H9 (cell line): ENCODE data around the gene CISD1. TPM values are rescaled to one million over a fixed set of nuclear protein-coding genes. Genes with fewer than 3 reads are reported as not detected.

Experiments used
- DNase-seq: peaks from one replicate; pipeline ENCODE4 v3.0.0-alpha.2; 2017
- H2AFZ ChIP-seq: one replicate; pipeline ENCODE4 v1.6.1; 2013; ENCODE audit warnings: mild to moderate bottlenecking, low read length, control low read depth, moderate library complexity
- H2AK5ac ChIP-seq: 2 replicates; pipeline ENCODE4 v1.6.1; 2013; ENCODE audit warnings: low read length, control low read depth, mixed read lengths; ENCODE audit not compliant: insufficient read length
- H2BK120ac ChIP-seq: one replicate; pipeline ENCODE4 v1.6.1; 2013; ENCODE audit warnings: low read depth, mild to moderate bottlenecking, low read length, control low read depth, inconsistent platforms; ENCODE audit not compliant: poor library complexity, severe bottlenecking
- H2BK12ac ChIP-seq: 2 replicates; pipeline ENCODE4 v1.6.1; 2013; ENCODE audit warnings: low read length, control low read depth, mixed read lengths, low read depth; ENCODE audit not compliant: insufficient read length
- H2BK15ac ChIP-seq: 2 replicates; pipeline ENCODE4 v1.6.1; 2013; ENCODE audit warnings: low read depth, low read length, control low read depth
- H2BK20ac ChIP-seq: one replicate; pipeline ENCODE4 v1.6.1; 2013; ENCODE audit warnings: low read depth, mild to moderate bottlenecking, low read length, control low read depth, inconsistent platforms; ENCODE audit not compliant: poor library complexity, severe bottlenecking
- H2BK5ac ChIP-seq: 2 replicates; pipeline ENCODE4 v1.6.1; 2013; ENCODE audit warnings: low read length, control low read depth, mixed read lengths; ENCODE audit not compliant: insufficient read length
- H3K14ac ChIP-seq: 2 replicates; pipeline ENCODE4 v1.6.1; 2013; ENCODE audit warnings: low read length, control low read depth; ENCODE audit not compliant: insufficient read depth
- H3K18ac ChIP-seq: 2 replicates; pipeline ENCODE4 v1.6.1; 2013; ENCODE audit warnings: low read depth, mild to moderate bottlenecking, mixed read lengths, low read length, control low read depth; ENCODE audit not compliant: insufficient read length
- H3K23ac ChIP-seq: 2 replicates; pipeline ENCODE4 v1.6.1; 2013; ENCODE audit warnings: low read length, control low read depth, mixed read lengths, low read depth; ENCODE audit not compliant: insufficient read length
- H3K23me2 ChIP-seq: 2 replicates; pipeline ENCODE4 v1.6.1; 2013; ENCODE audit warnings: low read depth, mild to moderate bottlenecking, mixed read lengths, low read length, control low read depth; ENCODE audit not compliant: insufficient read length, poor library complexity, severe bottlenecking
- H3K27ac ChIP-seq: 2 replicates; pipeline ENCODE4 v1.5.1; 2013; ENCODE audit warnings: low read length, control low read depth, mixed read lengths, low read depth; ENCODE audit not compliant: insufficient read length
- H3K27me3 ChIP-seq: 2 replicates; pipeline ENCODE4 v1.6.1; 2013; ENCODE audit warnings: low read length, control low read depth, inconsistent platforms; ENCODE audit not compliant: insufficient read depth
- H3K4ac ChIP-seq: 2 replicates; pipeline ENCODE4 v1.6.1; 2013; ENCODE audit warnings: low read depth, mild to moderate bottlenecking, control low read depth, inconsistent platforms, low read length, moderate library complexity
- H3K4me1 ChIP-seq: 2 replicates; pipeline ENCODE4 v1.6.1; 2013; ENCODE audit warnings: low read length, control low read depth, inconsistent platforms; ENCODE audit not compliant: insufficient read depth
- H3K4me2 ChIP-seq: 2 replicates; pipeline ENCODE4 v1.6.1; 2013; ENCODE audit warnings: low read length, control low read depth, mixed read lengths; ENCODE audit not compliant: insufficient read length, insufficient read depth
- H3K56ac ChIP-seq: 2 replicates; pipeline ENCODE4 v1.6.1; 2013; ENCODE audit warnings: low read depth, mild to moderate bottlenecking, mixed read lengths, low read length, control low read depth; ENCODE audit not compliant: insufficient read length
- H3K79me1 ChIP-seq: 2 replicates; pipeline ENCODE4 v1.6.1; 2013; ENCODE audit warnings: low read depth, mild to moderate bottlenecking, moderate library complexity, low read length, control low read depth, inconsistent platforms; ENCODE audit not compliant: insufficient read depth, poor library complexity, severe bottlenecking
- H3K79me2 ChIP-seq: 2 replicates; pipeline ENCODE4 v1.6.1; 2013; ENCODE audit warnings: low read length, control low read depth, inconsistent platforms; ENCODE audit not compliant: insufficient read depth
- H3K9ac ChIP-seq: 2 replicates; pipeline ENCODE4 v1.6.1; 2013; ENCODE audit warnings: low read length, control low read depth, mixed read lengths; ENCODE audit not compliant: insufficient read length; ENCODE audit errors: extremely low read depth
- H3K9me3 ChIP-seq: one replicate; pipeline ENCODE4 v1.6.1; 2013; ENCODE audit warnings: low read depth, low read length, inconsistent platforms; ENCODE audit not compliant: control insufficient read depth
- H3T11ph ChIP-seq: one replicate; pipeline ENCODE4 v1.6.1; 2013; ENCODE audit warnings: mild to moderate bottlenecking, low read length, control low read depth, inconsistent platforms
- H4K20me1 ChIP-seq: one replicate; pipeline ENCODE4 v1.6.1; 2013; ENCODE audit not compliant: control insufficient read depth, insufficient read length, insufficient read depth
- H4K5ac ChIP-seq: 2 replicates; pipeline ENCODE4 v1.6.1; 2013; ENCODE audit warnings: low read depth, mild to moderate bottlenecking, mixed read lengths, low read length, control low read depth; ENCODE audit not compliant: insufficient read length
- H4K8ac ChIP-seq: replicated peaks from 2 replicates; pipeline ENCODE4 v1.6.1; 2013; ENCODE audit warnings: low read length, control low read depth, mixed read lengths, low read depth; ENCODE audit not compliant: insufficient read length
- H4K91ac ChIP-seq: 2 replicates; pipeline ENCODE4 v1.6.1; 2013; ENCODE audit warnings: low read depth, mild to moderate bottlenecking, moderate library complexity, mixed read lengths, low read length, control low read depth; ENCODE audit not compliant: insufficient read length
- H3K27ac Mint-ChIP-seq, 3 experiments: 2 replicates in 2 of 3; 3 replicates in 1 of 3; pipeline ENCODE4 v1.8.0; 2020 to 2021; ENCODE audit warnings: mixed read lengths in 3 of 3, mild to moderate bottlenecking in 1 of 3, moderate library complexity in 1 of 3
- H3K27me3 Mint-ChIP-seq: 2 replicates; pipeline ENCODE4 v1.8.0; 2021; ENCODE audit warnings: low read depth, mild to moderate bottlenecking, moderate library complexity, mixed read lengths
- H3K36me3 Mint-ChIP-seq, 3 experiments: 2 replicates in 2 of 3; 3 replicates in 1 of 3; pipeline ENCODE4 v1.8.0; 2020 to 2021; ENCODE audit warnings: low read depth in 3 of 3, mixed read lengths in 3 of 3; ENCODE audit not compliant: insufficient read depth in 1 of 3
- H3K4me1 Mint-ChIP-seq, 2 experiments: 2 replicates each; pipeline ENCODE4 v1.8.0; 2020; ENCODE audit warnings: mixed read lengths in 2 of 2
- H3K4me3 Mint-ChIP-seq, 2 experiments: 2 replicates in 1 of 2; 3 replicates in 1 of 2; pipeline ENCODE4 v1.8.0; 2020 to 2021; ENCODE audit warnings: mild to moderate bottlenecking in 2 of 2, mixed read lengths in 2 of 2, moderate library complexity in 1 of 2
- H3K9me3 Mint-ChIP-seq, 2 experiments: 2 replicates in 1 of 2; 3 replicates in 1 of 2; pipeline ENCODE4 v1.8.0; 2020; ENCODE audit warnings: mild to moderate bottlenecking in 2 of 2, mixed read lengths in 2 of 2, moderate library complexity in 1 of 2
- WGBS: extraction: QIAGEN DNeasy Blood & Tissue Kit; methylation state at CpG from one replicate; pipeline ENCODE4 v1.1.7; 2013; ENCODE audit warnings: missing lambda C conversion rate, low lambda C conversion rate, mixed read lengths; ENCODE audit not compliant: insufficient read length; ENCODE audit errors: extremely low coverage; 5-methylcytosine and 5-hydroxymethylcytosine counted together
- total RNA-seq: library from RNA; stranded (reverse); gene quantifications from 2 replicates; pipeline ENCODE4 v1.2.1, GENCODE V29; 2021
- TF ChIP-seq, protein P1 (sequence below): fragments of 200-600 bp; sonication (generic); conservative IDR thresholded peaks from 3 replicates; pipeline ENCODE4 v1.8.0; 2021; ENCODE audit warnings: antibody characterized with exemption, mild to moderate bottlenecking

The CISD1 gene
- total RNA-seq, 1 experiment from 2014 or later: 42.0 TPM

GRCh38 chr10:58265249-58265648, 3.7 kb upstream of the CISD1 start:
- Histone ChIP-seq H3K23me2 (peaks cover 14% of the 10 kb centered on the region), H2BK5ac (no peak overlapping the region), H3K79me1 (peaks cover 4% of the 10 kb centered on the region), H3K14ac (no peak overlapping the region), H3K4me1 (peaks cover 2% of the 10 kb centered on the region; the same call in 1 of the 2 replicates), H2AFZ (no peak overlapping the region), H3K56ac (no peak overlapping the region), H2BK12ac (no peak overlapping the region), H2BK20ac (no peak overlapping the region), H4K5ac (no peak overlapping the region), H3K4me2 (no peak overlapping the region), H3K27ac (no peak overlapping the region), H3K9ac (no peak overlapping the region), H3K9me3 (no peaks in the 10 kb centered on the region), H3T11ph (no peak overlapping the region), H3K18ac (no peak overlapping the region), H4K20me1 (no peaks in the 10 kb centered on the region), H4K8ac (no peak overlapping the region), H2BK120ac (no peak overlapping the region), H2AK5ac (no peak overlapping the region), H3K4ac (no peak overlapping the region), H3K23ac (no peak overlapping the region), H4K91ac (no peak overlapping the region), H3K27me3 (no peaks in the 10 kb centered on the region), H3K79me2 (no peaks in the 10 kb centered on the region), H2BK15ac (no peak overlapping the region)
- no peak overlapping the region for H3K27ac Mint-ChIP-seq
- TF ChIP-seq, protein P1, sequence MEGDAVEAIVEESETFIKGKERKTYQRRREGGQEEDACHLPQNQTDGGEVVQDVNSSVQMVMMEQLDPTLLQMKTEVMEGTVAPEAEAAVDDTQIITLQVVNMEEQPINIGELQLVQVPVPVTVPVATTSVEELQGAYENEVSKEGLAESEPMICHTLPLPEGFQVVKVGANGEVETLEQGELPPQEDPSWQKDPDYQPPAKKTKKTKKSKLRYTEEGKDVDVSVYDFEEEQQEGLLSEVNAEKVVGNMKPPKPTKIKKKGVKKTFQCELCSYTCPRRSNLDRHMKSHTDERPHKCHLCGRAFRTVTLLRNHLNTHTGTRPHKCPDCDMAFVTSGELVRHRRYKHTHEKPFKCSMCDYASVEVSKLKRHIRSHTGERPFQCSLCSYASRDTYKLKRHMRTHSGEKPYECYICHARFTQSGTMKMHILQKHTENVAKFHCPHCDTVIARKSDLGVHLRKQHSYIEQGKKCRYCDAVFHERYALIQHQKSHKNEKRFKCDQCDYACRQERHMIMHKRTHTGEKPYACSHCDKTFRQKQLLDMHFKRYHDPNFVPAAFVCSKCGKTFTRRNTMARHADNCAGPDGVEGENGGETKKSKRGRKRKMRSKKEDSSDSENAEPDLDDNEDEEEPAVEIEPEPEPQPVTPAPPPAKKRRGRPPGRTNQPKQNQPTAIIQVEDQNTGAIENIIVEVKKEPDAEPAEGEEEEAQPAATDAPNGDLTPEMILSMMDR: no peak
- H3K27me3 Mint-ChIP-seq: no peaks in the 10 kb centered on the region; the same call in 1 of the 2 replicates
- no peak for DNase-seq
- H3K4me1 Mint-ChIP-seq: peaks cover 28 to 37% of the 10 kb centered on the region in 2 experiments
- no peak overlapping the region for H3K4me3 Mint-ChIP-seq
- no CpG with 5 or more reads among the region's 1 CpG for WGBS
- no peaks in the 10 kb centered on the region; a peak in 2 of 7 replicates for H3K36me3 Mint-ChIP-seq
- H3K9me3 Mint-ChIP-seq: no peaks in the 10 kb centered on the region; a peak in 1 of 5 replicates
